ENCODE data around the gene TAF10.

TAF10 gene

GRCh38 chr11:6628526-6628925 lies 16.5 kb upstream of the TAF10 start:
- no peak for TF ChIP-seq CTCF (conservative IDR thresholded peaks at IDR 0.05)

GRCh38 chr11:6627762-6628241 lies 15.8 kb upstream of the TAF10 start:
- no peak for TF ChIP-seq CTCF (conservative IDR thresholded peaks at IDR 0.05)
- no peak overlapping the region for H3K27ac ChIP-seq

More at GRCh38 chr11:6628526-6628925, 16.5 kb upstream of the TAF10 start:
- no peak overlapping the region for H3K27ac ChIP-seq

GRCh38 chr11:6626971-6627761 lies 15.2 kb upstream of the TAF10 start:
- TF ChIP-seq CTCF (conservative IDR thresholded peaks at IDR 0.05): no peak
- H3K27ac ChIP-seq: no peak overlapping the region

- TF ChIP-seq CTCF (conservative IDR thresholded peaks at IDR 0.05): no peak
- H3K27ac ChIP-seq: no peak overlapping the region
Measured at GRCh38 chr11:6625832-6626420, 13.9 kb upstream of the TAF10 start.

- H3K27ac ChIP-seq: no peak overlapping the region
Measured at GRCh38 chr11:6625156-6625831, 13.3 kb upstream of the TAF10 start.

GRCh38 chr11:6623391-6624363 lies 11.7 kb upstream of the TAF10 start:
- no peak overlapping the region for H3K27ac ChIP-seq
- TF ChIP-seq CTCF (conservative IDR thresholded peaks at IDR 0.05): no peak

More at GRCh38 chr11:6625156-6625831, 13.3 kb upstream of the TAF10 start:
- TF ChIP-seq CTCF (conservative IDR thresholded peaks at IDR 0.05): no peak
